Measurements from ENCODE around the gene MDGA2. TPM values are rescaled to one million over a fixed set of nuclear protein-coding genes. Genes with fewer than 3 reads are reported as not detected.

The MDGA2 gene
- total and polyA plus RNA-seq, 9 of the 15 experiments (the other 6 are each of a cell fraction or from before 2014, with no cell fraction given): 0.01 to 0.18 (median 0.03) TPM; not detected in 5

DNA sequence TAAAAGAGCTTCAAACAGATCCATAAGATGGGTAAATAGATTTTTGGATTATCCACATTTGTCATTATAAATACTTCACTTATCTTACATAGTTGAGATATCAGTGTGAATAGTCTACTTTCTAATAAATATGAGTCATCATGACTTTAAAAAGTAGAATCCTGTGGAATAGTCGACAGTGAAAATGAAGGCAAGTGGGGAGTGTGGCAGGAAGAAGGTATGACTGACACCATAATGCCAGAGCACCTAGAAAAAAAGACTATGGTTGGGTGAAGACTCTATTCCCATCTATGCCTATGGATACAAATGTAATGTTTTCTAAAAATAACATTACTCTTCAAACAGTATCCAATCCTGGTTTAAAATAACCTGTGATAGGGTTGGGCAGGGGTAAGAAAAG is 117.5 kb downstream of the MDGA2 start:
- Histone ChIP-seq H3K27me3 (ENCODE audit: control insufficient read depth in 2 of 2, insufficient read depth in 2 of 2, low read length in 2 of 2) (no peaks in the 10 kb centered on the region), H2AFZ (ENCODE audit: low read depth, low read length) (no peak overlapping the region), H3K27ac (ENCODE audit: extremely low read depth, low read depth, low read length) (no peak overlapping the region), H3K9ac (ENCODE audit: insufficient read depth in 1 of 2, low read depth in 2 of 2, low read length in 2 of 2) (no peak overlapping the region), H3K4me2 (ENCODE audit: insufficient read depth, low read length) (no peak overlapping the region), H3K9me3 (replicated peaks; ENCODE audit: control insufficient read depth, insufficient read depth, low read depth, low read length) (no peaks in the 10 kb centered on the region), H3K4me1 (replicated peaks in 1 of 2; ENCODE audit: control insufficient read depth in 2 of 2, insufficient read depth in 2 of 2, low read length in 2 of 2) (no peaks in the 10 kb centered on the region), H3K9me1 (ENCODE audit: control insufficient read depth, insufficient read depth, low read length) (no peaks in the 10 kb centered on the region), H3K4me3 (no peak overlapping the region), H4K20me1 (replicated peaks; ENCODE audit: control insufficient read depth, insufficient read depth, low read length) (no peaks in the 10 kb centered on the region), H3K79me2 (ENCODE audit: control insufficient read depth, insufficient read depth, low read length) (no peaks in the 10 kb centered on the region), H3K36me3 (ENCODE audit: control insufficient read depth, insufficient read depth, low read length) (no peaks in the 10 kb centered on the region)
- ChIA-PET CTCF (ENCODE audit: low intra/inter-chr PET ratio) (no interaction called here), POLR2A (no interaction called here)
- no peak for FAIRE-seq
- in situ Hi-C loops (cut with MboI) (no loop called here), intact Hi-C loops (cut with micrococcal nuclease) (no loop called here)
- ATAC-seq: no peak
- WGBS (ENCODE audit: insufficient coverage, low coverage, missing lambda C conversion rate): 0% methylated on average over 1 of the region's 1 CpG
- BruUV-seq (replicated peaks): no TSS peak
- DNase-seq (ENCODE audit: extremely low read depth in 1 of 4, low spot score in 3 of 4): no peak
- TF ChIP-seq, protein P1, sequence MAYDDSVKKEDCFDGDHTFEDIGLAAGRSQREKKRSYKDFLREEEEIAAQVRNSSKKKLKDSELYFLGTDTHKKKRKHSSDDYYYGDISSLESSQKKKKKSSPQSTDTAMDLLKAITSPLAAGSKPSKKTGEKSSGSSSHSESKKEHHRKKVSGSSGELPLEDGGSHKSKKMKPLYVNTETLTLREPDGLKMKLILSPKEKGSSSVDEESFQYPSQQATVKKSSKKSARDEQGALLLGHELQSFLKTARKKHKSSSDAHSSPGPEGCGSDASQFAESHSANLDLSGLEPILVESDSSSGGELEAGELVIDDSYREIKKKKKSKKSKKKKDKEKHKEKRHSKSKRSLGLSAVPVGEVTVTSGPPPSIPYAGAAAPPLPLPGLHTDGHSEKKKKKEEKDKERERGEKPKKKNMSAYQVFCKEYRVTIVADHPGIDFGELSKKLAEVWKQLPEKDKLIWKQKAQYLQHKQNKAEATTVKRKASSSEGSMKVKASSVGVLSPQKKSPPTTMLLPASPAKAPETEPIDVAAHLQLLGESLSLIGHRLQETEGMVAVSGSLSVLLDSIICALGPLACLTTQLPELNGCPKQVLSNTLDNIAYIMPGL (CRISPR knock-in tag; IDR thresholded peaks at IDR 0.05): no peak
- TF ChIP-seq SOX6 (IDR thresholded peaks at IDR 0.05): no peak
- TF ChIP-seq, protein P2, sequence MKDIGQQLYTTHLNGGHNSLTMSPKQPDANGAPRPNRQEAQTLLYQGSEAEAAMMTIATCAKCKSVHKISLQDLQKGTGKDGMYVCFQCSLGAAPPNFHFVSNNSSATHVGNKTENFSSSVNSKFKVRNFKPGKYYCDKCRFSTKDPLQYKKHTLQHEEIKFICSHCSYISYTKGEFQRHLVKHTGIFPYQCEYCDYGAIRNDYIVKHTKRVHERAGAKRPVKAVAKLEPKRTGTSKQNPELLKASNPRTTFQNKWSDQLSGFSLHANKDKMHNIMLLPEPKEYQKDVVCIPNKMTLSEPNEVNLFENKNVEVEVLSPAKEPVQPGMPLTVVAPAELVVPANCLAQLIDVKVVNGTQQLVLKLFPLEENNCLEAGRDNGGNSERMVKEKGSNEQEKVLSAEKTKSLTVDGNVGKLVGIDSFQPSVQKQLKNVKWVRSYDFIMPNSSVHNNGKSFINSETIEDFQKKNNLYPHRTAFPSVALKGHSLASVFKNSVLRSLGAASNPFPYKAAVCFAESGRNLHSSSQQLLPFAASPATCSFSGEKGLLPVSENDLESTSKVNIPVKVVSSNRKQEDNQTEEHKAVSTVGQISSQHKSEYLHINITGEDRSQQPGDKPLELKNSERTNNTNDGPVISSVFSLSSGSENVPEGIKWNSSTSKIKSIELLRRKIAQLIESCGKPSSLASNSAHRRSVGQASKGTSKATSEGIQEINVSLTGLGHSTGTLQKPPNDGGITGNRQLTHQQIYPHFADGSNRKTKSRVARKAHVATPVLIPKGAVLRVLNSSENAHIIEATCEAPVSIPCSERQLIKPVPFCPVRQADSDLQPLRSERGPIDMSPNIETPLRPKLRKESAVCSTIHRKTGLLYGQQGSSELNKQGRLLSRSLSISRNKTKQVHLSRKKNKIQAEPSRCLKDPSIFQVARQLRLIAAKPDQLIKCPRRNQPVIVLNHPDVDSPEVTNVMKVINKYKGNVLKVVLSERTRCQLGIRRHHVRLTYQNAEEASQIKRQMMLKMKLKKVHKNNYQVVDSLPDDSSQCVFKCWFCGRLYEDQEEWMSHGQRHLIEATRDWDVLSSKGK (CRISPR knock-in tag; IDR thresholded peaks at IDR 0.05): no peak
- no peak for TF ChIP-seq COPS2 (conservative IDR thresholded peaks at IDR 0.05)
- TF ChIP-seq, protein P3, sequence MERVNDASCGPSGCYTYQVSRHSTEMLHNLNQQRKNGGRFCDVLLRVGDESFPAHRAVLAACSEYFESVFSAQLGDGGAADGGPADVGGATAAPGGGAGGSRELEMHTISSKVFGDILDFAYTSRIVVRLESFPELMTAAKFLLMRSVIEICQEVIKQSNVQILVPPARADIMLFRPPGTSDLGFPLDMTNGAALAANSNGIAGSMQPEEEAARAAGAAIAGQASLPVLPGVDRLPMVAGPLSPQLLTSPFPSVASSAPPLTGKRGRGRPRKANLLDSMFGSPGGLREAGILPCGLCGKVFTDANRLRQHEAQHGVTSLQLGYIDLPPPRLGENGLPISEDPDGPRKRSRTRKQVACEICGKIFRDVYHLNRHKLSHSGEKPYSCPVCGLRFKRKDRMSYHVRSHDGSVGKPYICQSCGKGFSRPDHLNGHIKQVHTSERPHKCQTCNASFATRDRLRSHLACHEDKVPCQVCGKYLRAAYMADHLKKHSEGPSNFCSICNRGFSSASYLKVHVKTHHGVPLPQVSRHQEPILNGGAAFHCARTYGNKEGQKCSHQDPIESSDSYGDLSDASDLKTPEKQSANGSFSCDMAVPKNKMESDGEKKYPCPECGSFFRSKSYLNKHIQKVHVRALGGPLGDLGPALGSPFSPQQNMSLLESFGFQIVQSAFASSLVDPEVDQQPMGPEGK (CRISPR knock-in tag; IDR thresholded peaks at IDR 0.05; ENCODE audit: borderline replicate concordance): no peak
- TF ChIP-seq ELF1 (tag; IDR thresholded peaks at IDR 0.05): no peak
- TF ChIP-seq ZC3H8 (IDR thresholded peaks at IDR 0.05): no peak
- TF ChIP-seq NFE2 (IDR thresholded peaks at IDR 0.05; ENCODE audit: low read depth): no peak
- TF ChIP-seq ZNF583 (CRISPR knock-in tag; IDR thresholded peaks at IDR 0.05): no peak
- no peak for TF ChIP-seq NR2C2 (CRISPR knock-in tag; IDR thresholded peaks at IDR 0.05)
- no peak for TF ChIP-seq NR2C2 (tag; IDR thresholded peaks at IDR 0.05)
- TF ChIP-seq HDAC1 (IDR thresholded peaks at IDR 0.05): no peak
- TF ChIP-seq STAT5B (CRISPR knock-in tag; IDR thresholded peaks at IDR 0.05): no peak
- TF ChIP-seq, protein P4, sequence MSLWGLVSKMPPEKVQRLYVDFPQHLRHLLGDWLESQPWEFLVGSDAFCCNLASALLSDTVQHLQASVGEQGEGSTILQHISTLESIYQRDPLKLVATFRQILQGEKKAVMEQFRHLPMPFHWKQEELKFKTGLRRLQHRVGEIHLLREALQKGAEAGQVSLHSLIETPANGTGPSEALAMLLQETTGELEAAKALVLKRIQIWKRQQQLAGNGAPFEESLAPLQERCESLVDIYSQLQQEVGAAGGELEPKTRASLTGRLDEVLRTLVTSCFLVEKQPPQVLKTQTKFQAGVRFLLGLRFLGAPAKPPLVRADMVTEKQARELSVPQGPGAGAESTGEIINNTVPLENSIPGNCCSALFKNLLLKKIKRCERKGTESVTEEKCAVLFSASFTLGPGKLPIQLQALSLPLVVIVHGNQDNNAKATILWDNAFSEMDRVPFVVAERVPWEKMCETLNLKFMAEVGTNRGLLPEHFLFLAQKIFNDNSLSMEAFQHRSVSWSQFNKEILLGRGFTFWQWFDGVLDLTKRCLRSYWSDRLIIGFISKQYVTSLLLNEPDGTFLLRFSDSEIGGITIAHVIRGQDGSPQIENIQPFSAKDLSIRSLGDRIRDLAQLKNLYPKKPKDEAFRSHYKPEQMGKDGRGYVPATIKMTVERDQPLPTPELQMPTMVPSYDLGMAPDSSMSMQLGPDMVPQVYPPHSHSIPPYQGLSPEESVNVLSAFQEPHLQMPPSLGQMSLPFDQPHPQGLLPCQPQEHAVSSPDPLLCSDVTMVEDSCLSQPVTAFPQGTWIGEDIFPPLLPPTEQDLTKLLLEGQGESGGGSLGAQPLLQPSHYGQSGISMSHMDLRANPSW (CRISPR knock-in tag; IDR thresholded peaks at IDR 0.05): no peak
- TF ChIP-seq NBN (IDR thresholded peaks at IDR 0.05; ENCODE audit: low read depth): no peak

Data from K562 (cell line).